SK-N-SH treated with all-trans-retinoic acid at 6 μM for 48 hours (cell line): ENCODE measurements around the gene FAM83C.

Source experiments
- ATAC-seq: fragments of 200-7000 bp; cut with Tn5 transposase; 3 replicates; pipeline ENCODE4 v1.9.1; 2020; ENCODE audit warnings: mild to moderate bottlenecking, moderate library complexity
- ARNTL ChIP-seq: fragments of 450-650 bp; formaldehyde crosslinking; IDR thresholded peaks from 2 replicates; pipeline ENCODE4 v1.5.0; 2020; ENCODE audit warnings: low read depth, mild to moderate bottlenecking, moderate library complexity, borderline replicate concordance
- BACH2 ChIP-seq: fragments of 250-450 bp; sonication (Bioruptor Pico); IDR thresholded peaks from 2 replicates; pipeline ENCODE4 v1.9.0; 2021; ENCODE audit warnings: mild to moderate bottlenecking, borderline replicate concordance
- CREB5 ChIP-seq: fragments of 250-450 bp; sonication (Bioruptor Pico); IDR thresholded peaks from 2 replicates; pipeline ENCODE4 v1.5.1; 2020; ENCODE audit warnings: low read depth, mild to moderate bottlenecking, moderate library complexity
- CSRNP3 ChIP-seq: fragments of 250-450 bp; sonication (Bioruptor Pico); IDR thresholded peaks from 2 replicates; pipeline ENCODE4 v1.5.1; 2021; ENCODE audit warnings: mild to moderate bottlenecking, moderate library complexity
- ESRRG ChIP-seq: fragments of 250-450 bp; sonication (Bioruptor Pico); IDR thresholded peaks from 2 replicates; pipeline ENCODE4 v1.6.1; 2021; ENCODE audit warnings: mild to moderate bottlenecking
- GLIS3 ChIP-seq: fragments of 250-450 bp; sonication (Bioruptor Pico); IDR thresholded peaks from 2 replicates; pipeline ENCODE4 v1.5.0; 2020; ENCODE audit warnings: mild to moderate bottlenecking, moderate library complexity
- ISL1 ChIP-seq: fragments of 250-450 bp; sonication (Bioruptor Pico); IDR thresholded peaks from 2 replicates; pipeline ENCODE4 v2.1.2; 2022; ENCODE audit warnings: mild to moderate bottlenecking, moderate library complexity
- OSR1 ChIP-seq: fragments of 250-450 bp; sonication (Bioruptor Pico); IDR thresholded peaks from 2 replicates; pipeline ENCODE4 v1.8.0; 2022; ENCODE audit warnings: moderate library complexity, mild to moderate bottlenecking, inconsistent platforms
- POU6F1 ChIP-seq: fragments of 250-450 bp; sonication (Bioruptor Pico); IDR thresholded peaks from 2 replicates; pipeline ENCODE4 v1.8.0; 2021; ENCODE audit warnings: low read depth, mild to moderate bottlenecking, moderate library complexity, borderline replicate concordance
- PPARA ChIP-seq: fragments of 250-450 bp; sonication (Bioruptor Pico); IDR thresholded peaks from 2 replicates; pipeline ENCODE4 v1.5.0; 2020; ENCODE audit warnings: mild to moderate bottlenecking, borderline replicate concordance
- RARB ChIP-seq: fragments of 250-450 bp; sonication (Bioruptor Pico); IDR thresholded peaks from 2 replicates; pipeline ENCODE4 v1.8.0; 2021; ENCODE audit warnings: mild to moderate bottlenecking, moderate library complexity
- TCF4 ChIP-seq: fragments of 250-450 bp; sonication (Bioruptor Pico); IDR thresholded peaks from 2 replicates; pipeline ENCODE4 v1.8.0; 2021; ENCODE audit warnings: mild to moderate bottlenecking, moderate library complexity, borderline replicate concordance
- TOX ChIP-seq: fragments of 250-450 bp; sonication (Bioruptor Pico); IDR thresholded peaks from 2 replicates; pipeline ENCODE4 v1.8.0; 2021; ENCODE audit warnings: mild to moderate bottlenecking, moderate library complexity, borderline replicate concordance
- ZFP3 ChIP-seq: fragments of 250-450 bp; sonication (Bioruptor Pico); IDR thresholded peaks from 2 replicates; pipeline ENCODE4 v1.5.0; 2020; ENCODE audit warnings: mild to moderate bottlenecking, moderate library complexity
- ZFP30 ChIP-seq: fragments of 450-650 bp; formaldehyde crosslinking; IDR thresholded peaks from 2 replicates; pipeline ENCODE4 v1.5.0; 2022; ENCODE audit warnings: mild to moderate bottlenecking, moderate library complexity
- ZNF565 ChIP-seq: fragments of 450-650 bp; formaldehyde crosslinking; conservative IDR thresholded peaks from 2 replicates; pipeline ENCODE4 v1.5.0; 2020; ENCODE audit warnings: low read depth, mild to moderate bottlenecking, moderate library complexity
- ZNF8 ChIP-seq: fragments of 450-650 bp; formaldehyde crosslinking; IDR thresholded peaks from 2 replicates; pipeline ENCODE4 v1.5.0; 2020; ENCODE audit warnings: mild to moderate bottlenecking, moderate library complexity
- TF ChIP-seq, protein P1 (sequence below): fragments of 250-450 bp; sonication (Bioruptor Pico); IDR thresholded peaks from 2 replicates; pipeline ENCODE4 v1.5.0; 2020; ENCODE audit warnings: mild to moderate bottlenecking, moderate library complexity
- TF ChIP-seq, protein P2 (sequence below): fragments of 250-450 bp; sonication (Bioruptor Pico); IDR thresholded peaks from 2 replicates; pipeline ENCODE4 v1.8.0; 2020; ENCODE audit warnings: mild to moderate bottlenecking, moderate library complexity, borderline replicate concordance

FAM83C gene

GRCh38 chr20:35271073-35271882 lies 20.9 kb downstream of the FAM83C start (continued):
- TF ChIP-seq GLIS3 (CRISPR knock-in tag) = no peak

DNA sequence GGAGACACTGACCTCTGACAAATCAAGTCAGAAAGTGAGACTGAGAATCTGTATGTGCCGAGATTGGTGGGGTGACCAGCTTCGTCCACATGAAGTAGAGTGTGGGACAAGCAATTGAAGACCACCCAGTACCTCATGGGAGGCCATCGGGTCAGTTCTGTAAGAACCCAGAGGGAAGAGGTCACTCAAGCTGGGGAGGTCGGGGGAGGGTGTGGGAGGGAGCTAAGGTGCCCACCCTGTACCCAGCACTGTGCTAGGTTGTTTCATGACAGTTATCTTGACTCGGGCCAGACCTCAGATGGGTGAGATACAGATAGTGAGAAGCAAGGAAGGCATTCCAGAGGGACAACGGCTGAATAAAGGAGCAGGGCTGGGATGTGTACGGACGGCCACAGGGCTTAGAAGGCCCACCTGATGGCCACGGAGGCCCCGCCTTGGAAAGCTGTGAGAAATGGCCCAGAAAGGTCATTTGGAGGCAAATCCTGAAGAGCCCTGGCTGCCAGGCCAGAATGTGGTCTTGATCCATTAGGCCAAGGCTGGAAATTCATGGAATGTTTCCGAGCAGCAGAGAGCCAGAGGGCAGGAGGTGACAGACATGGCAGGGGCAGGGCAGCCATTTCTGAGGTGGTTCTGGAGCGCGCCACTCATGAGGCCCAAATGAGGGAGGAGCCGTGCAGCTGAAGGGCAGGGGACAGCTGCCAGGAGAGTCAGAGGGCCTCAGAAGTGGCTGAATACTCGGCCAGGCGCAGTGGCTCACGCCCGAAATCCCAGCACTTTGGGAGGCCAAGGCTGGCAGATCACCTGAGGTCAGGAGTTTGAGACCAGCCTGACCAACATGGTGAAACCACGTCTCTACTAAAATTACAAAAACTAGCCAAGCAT lies 22.0 kb downstream of the FAM83C start:
- ATAC-seq = no peak
- TF ChIP-seq ARNTL (CRISPR knock-in tag) = no peak
- no peak for TF ChIP-seq PPARA (CRISPR knock-in tag)
- TF ChIP-seq RARB (CRISPR knock-in tag) = no peak
- no peak for TF ChIP-seq BACH2 (CRISPR knock-in tag)
- TF ChIP-seq ISL1 = no peak
- no peak for TF ChIP-seq POU6F1 (CRISPR knock-in tag)
- TF ChIP-seq ZFP30 = no peak

- ATAC-seq = peak; percentile 89
- TF ChIP-seq, protein P1, sequence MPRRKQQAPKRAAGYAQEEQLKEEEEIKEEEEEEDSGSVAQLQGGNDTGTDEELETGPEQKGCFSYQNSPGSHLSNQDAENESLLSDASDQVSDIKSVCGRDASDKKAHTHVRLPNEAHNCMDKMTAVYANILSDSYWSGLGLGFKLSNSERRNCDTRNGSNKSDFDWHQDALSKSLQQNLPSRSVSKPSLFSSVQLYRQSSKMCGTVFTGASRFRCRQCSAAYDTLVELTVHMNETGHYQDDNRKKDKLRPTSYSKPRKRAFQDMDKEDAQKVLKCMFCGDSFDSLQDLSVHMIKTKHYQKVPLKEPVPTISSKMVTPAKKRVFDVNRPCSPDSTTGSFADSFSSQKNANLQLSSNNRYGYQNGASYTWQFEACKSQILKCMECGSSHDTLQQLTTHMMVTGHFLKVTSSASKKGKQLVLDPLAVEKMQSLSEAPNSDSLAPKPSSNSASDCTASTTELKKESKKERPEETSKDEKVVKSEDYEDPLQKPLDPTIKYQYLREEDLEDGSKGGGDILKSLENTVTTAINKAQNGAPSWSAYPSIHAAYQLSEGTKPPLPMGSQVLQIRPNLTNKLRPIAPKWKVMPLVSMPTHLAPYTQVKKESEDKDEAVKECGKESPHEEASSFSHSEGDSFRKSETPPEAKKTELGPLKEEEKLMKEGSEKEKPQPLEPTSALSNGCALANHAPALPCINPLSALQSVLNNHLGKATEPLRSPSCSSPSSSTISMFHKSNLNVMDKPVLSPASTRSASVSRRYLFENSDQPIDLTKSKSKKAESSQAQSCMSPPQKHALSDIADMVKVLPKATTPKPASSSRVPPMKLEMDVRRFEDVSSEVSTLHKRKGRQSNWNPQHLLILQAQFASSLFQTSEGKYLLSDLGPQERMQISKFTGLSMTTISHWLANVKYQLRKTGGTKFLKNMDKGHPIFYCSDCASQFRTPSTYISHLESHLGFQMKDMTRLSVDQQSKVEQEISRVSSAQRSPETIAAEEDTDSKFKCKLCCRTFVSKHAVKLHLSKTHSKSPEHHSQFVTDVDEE (CRISPR knock-in tag) = no peak
- TF ChIP-seq ISL1 (no peak), OSR1 (CRISPR knock-in tag) (no peak), BACH2 (CRISPR knock-in tag) (no peak), GLIS3 (CRISPR knock-in tag) (no peak), ZFP30 (no peak), ZNF565 (CRISPR knock-in tag) (no peak), CREB5 (CRISPR knock-in tag) (no peak), TOX (no peak), ZNF8 (CRISPR knock-in tag) (no peak), ESRRG (CRISPR knock-in tag) (no peak), RARB (CRISPR knock-in tag) (no peak), TCF4 (CRISPR knock-in tag) (no peak), ZFP3 (CRISPR knock-in tag) (no peak), CSRNP3 (CRISPR knock-in tag) (no peak)
- TF ChIP-seq, protein P2, sequence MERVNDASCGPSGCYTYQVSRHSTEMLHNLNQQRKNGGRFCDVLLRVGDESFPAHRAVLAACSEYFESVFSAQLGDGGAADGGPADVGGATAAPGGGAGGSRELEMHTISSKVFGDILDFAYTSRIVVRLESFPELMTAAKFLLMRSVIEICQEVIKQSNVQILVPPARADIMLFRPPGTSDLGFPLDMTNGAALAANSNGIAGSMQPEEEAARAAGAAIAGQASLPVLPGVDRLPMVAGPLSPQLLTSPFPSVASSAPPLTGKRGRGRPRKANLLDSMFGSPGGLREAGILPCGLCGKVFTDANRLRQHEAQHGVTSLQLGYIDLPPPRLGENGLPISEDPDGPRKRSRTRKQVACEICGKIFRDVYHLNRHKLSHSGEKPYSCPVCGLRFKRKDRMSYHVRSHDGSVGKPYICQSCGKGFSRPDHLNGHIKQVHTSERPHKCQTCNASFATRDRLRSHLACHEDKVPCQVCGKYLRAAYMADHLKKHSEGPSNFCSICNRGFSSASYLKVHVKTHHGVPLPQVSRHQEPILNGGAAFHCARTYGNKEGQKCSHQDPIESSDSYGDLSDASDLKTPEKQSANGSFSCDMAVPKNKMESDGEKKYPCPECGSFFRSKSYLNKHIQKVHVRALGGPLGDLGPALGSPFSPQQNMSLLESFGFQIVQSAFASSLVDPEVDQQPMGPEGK (CRISPR knock-in tag) = no peak
These were observed 23.0 kb downstream of the FAM83C start for GRCh38 chr20:35269055-35269781.
